Heart left ventricle (tissue), 13 donors: ENCODE results near the gene TCF23.

Experiments
- CTCF ChIP-seq, 12 donors: fragments of 200-600 bp; sonication (generic) in 4 of 12; IDR thresholded peaks; one replicate each; pipeline versions ENCODE4 v1.5.0 to v1.8.0; 2018 to 2022; ENCODE audit warnings: antibody characterized with exemption in 12 of 12, mild to moderate bottlenecking in 5 of 12
- POLR2A ChIP-seq, 2 donors: fragments of 450-650 bp; IDR thresholded peaks; one replicate each; pipeline ENCODE4 v1.6.1; 2017; ENCODE audit warnings: antibody characterized with exemption in 2 of 2, mild to moderate bottlenecking in 2 of 2, moderate library complexity in 2 of 2
- donor health status: ischemic (EF 13 %, LVEDD 7.1; RV severe dilation, severe dysfunction).
- donor health status: DM: no; HTN: yes; CAD: no.
- donor health status: DM: no; HTN: no; CAD: no.
- donor health status: ischemic (EF 25% LVEDD 6.9; RV normal size, moderate dysfunction).
- donor health status: ischemic (EF 25% LVEDD 5.7; RV mildly dilated, moderate dysfunction).
- donor health status: ischemic (EF 35%, LVEDD 5.7; RV mildly dilated, moderate dysfunction).
- donor health status: nonischemic (EF 11% LVEDD 7.7; RV severe dilation, severe dysfunction).
- donor health status: DM: yes; HTN: yes; CAD: no.
- donor health status: PGD.
- donor health status: ischemic (EF 29% LVEDD 5.4; RV normal size, mild dysfunction).
- donor health status: nonischemic (EF 23%, LVEDD 6.1; RV moderate dilation, normal function).

GRCh38 chr2:27194538-27195354 is 45.9 kb downstream of the TCF23 start:
- TF ChIP-seq CTCF (IDR thresholded peaks at IDR 0.05), result no peak
- no peak for TF ChIP-seq POLR2A (IDR thresholded peaks at IDR 0.05)
